ENCODE measurements around the gene HOXC5. TPM values are rescaled to one million over a fixed set of nuclear protein-coding genes. Genes with fewer than 3 reads are reported as not detected.

Gene HOXC5
- total RNA-seq, 1 donor from 2014 or later, result 3.8 TPM

- Mint-ChIP-seq H3K4me1 (peaks cover 18% of the 10 kb centered on the region), H3K27ac (ENCODE audit: unreplicated experiment) (no peak overlapping the region), H3K36me3 (ENCODE audit: low read depth) (peaks cover 3% of the 10 kb centered on the region), H3K9me3 (no peaks in the 10 kb centered on the region), H3K27me3 (ENCODE audit: low read depth) (peaks cover 99% of the 10 kb centered on the region), H3K4me3 (peak overlapping the region; percentile 76)
- no peak for DNase-seq (ENCODE audit: low read depth, low spot score)
- no peak for TF ChIP-seq CTCF (conservative IDR thresholded peaks at IDR 0.05)
Observed at GRCh38 chr12:54007538-54008259, 25.2 kb upstream of the HOXC5 start.

GRCh38 chr12:54008260-54008552 lies 24.6 kb upstream of the HOXC5 start:
- Mint-ChIP-seq H3K9me3 (no peaks in the 10 kb centered on the region), H3K4me1 (peaks cover 17% of the 10 kb centered on the region), H3K27me3 (ENCODE audit: low read depth) (peaks cover 99% of the 10 kb centered on the region), H3K27ac (ENCODE audit: unreplicated experiment) (no peak overlapping the region), H3K4me3 (peak overlapping the region; percentile 63), H3K36me3 (ENCODE audit: low read depth) (peaks cover 3% of the 10 kb centered on the region)
- no peak for DNase-seq (ENCODE audit: low read depth, low spot score)
- no peak for TF ChIP-seq CTCF (conservative IDR thresholded peaks at IDR 0.05)

GRCh38 chr12:54009171-54010052 lies 23.4 kb upstream of the HOXC5 start:
- H3K4me3 Mint-ChIP-seq, result peak overlapping the region; percentile 77
- peaks cover 99% of the 10 kb centered on the region for H3K27me3 Mint-ChIP-seq (ENCODE audit: low read depth)
- H3K9me3 Mint-ChIP-seq, result no peaks in the 10 kb centered on the region
- TF ChIP-seq CTCF (conservative IDR thresholded peaks at IDR 0.05), result no peak
- H3K4me1 Mint-ChIP-seq, result peaks cover 8% of the 10 kb centered on the region
- H3K36me3 Mint-ChIP-seq (ENCODE audit: low read depth), result no peaks in the 10 kb centered on the region
- no peak overlapping the region for H3K27ac Mint-ChIP-seq (ENCODE audit: unreplicated experiment)
- DNase-seq (ENCODE audit: low read depth, low spot score), result no peak

- H3K4me1 Mint-ChIP-seq, result peaks cover 7% of the 10 kb centered on the region
- no peaks in the 10 kb centered on the region for H3K9me3 Mint-ChIP-seq
- H3K4me3 Mint-ChIP-seq, result peak overlapping the region; percentile 77
- no peak for DNase-seq (ENCODE audit: low read depth, low spot score)
- H3K36me3 Mint-ChIP-seq (ENCODE audit: low read depth), result peaks cover 2% of the 10 kb centered on the region
- H3K27ac Mint-ChIP-seq (ENCODE audit: unreplicated experiment), result no peak overlapping the region
- no peak for TF ChIP-seq CTCF (conservative IDR thresholded peaks at IDR 0.05)
- H3K27me3 Mint-ChIP-seq (ENCODE audit: low read depth), result peaks cover 99% of the 10 kb centered on the region
Observed at GRCh38 chr12:54010053-54010971, 22.5 kb upstream of the HOXC5 start.

- Mint-ChIP-seq H3K9me3 (no peaks in the 10 kb centered on the region), H3K36me3 (ENCODE audit: low read depth) (peaks cover 2% of the 10 kb centered on the region), H3K4me1 (peaks cover 3% of the 10 kb centered on the region), H3K4me3 (peak overlapping the region; percentile 61), H3K27me3 (ENCODE audit: low read depth) (peaks cover 99% of the 10 kb centered on the region), H3K27ac (ENCODE audit: unreplicated experiment) (no peak overlapping the region)
- no peak for TF ChIP-seq CTCF (conservative IDR thresholded peaks at IDR 0.05)
- DNase-seq (ENCODE audit: low read depth, low spot score), result no peak
Observed at GRCh38 chr12:54010972-54011664, 21.7 kb upstream of the HOXC5 start.
